Liver (tissue), 9 donors: ENCODE measurements around the gene DPH3. TPM values are rescaled to one million over a fixed set of nuclear protein-coding genes. Genes with fewer than 3 reads are reported as not detected.

Source experiments
- DNase-seq: peaks from one replicate; pipeline ENCODE4 v3.0.0-alpha.2; 2017; ENCODE audit warnings: low spot score
- H3K27ac ChIP-seq, 2 donors: one replicate each; pipeline ENCODE4 v1.7.0; 2013; ENCODE audit warnings: inconsistent platforms in 2 of 2, low read length in 2 of 2, control low read depth in 1 of 2, low read depth in 1 of 2, mild to moderate bottlenecking in 1 of 2
- H3K27me3 ChIP-seq, 4 donors: one replicate each; pipeline versions ENCODE4 v1.6.1 to v1.7.0; 2013; ENCODE audit warnings: low read length in 3 of 4, inconsistent platforms in 1 of 4, mild to moderate bottlenecking in 1 of 4, moderate library complexity in 1 of 4; ENCODE audit not compliant: control insufficient read depth in 4 of 4, insufficient read depth in 4 of 4
- H3K36me3 ChIP-seq, 4 donors: one replicate each; pipeline versions ENCODE4 v1.6.1 to v1.7.0; 2013; ENCODE audit warnings: low read length in 3 of 4, mild to moderate bottlenecking in 3 of 4, low read depth in 1 of 4, moderate library complexity in 1 of 4; ENCODE audit not compliant: control insufficient read depth in 4 of 4, insufficient read depth in 3 of 4
- H3K4me1 ChIP-seq, 4 donors: one replicate each; pipeline versions ENCODE4 v1.6.1 to v1.7.0; 2013; ENCODE audit warnings: low read length in 3 of 4, mild to moderate bottlenecking in 3 of 4, moderate library complexity in 1 of 4; ENCODE audit not compliant: control insufficient read depth in 4 of 4, insufficient read depth in 4 of 4
- H3K4me3 ChIP-seq, 3 donors: one replicate each; pipeline versions ENCODE4 v1.6.1 to v1.7.0; 2013; ENCODE audit warnings: low read length in 3 of 3, control low read depth in 1 of 3, low read depth in 1 of 3, mild to moderate bottlenecking in 1 of 3
- H3K9ac ChIP-seq, 2 donors: one replicate each; pipeline ENCODE4 v1.7.0; 2013; ENCODE audit warnings: low read length in 2 of 2, mild to moderate bottlenecking in 2 of 2, moderate library complexity in 2 of 2, control low read depth in 1 of 2, low read depth in 1 of 2
- H3K9me3 ChIP-seq, 4 donors: one replicate each; pipeline versions ENCODE4 v1.6.1 to v1.7.0; 2013; ENCODE audit warnings: low read length in 3 of 4; ENCODE audit not compliant: control insufficient read depth in 4 of 4
- ATF3 ChIP-seq: IDR thresholded peaks from 2 replicates; pipeline ENCODE4 v1.6.1; 2016; ENCODE audit warnings: antibody characterized with exemption
- CTCF ChIP-seq: fragments of 150-350 bp; IDR thresholded peaks from 2 replicates; pipeline ENCODE4 v1.5.1; 2017; ENCODE audit warnings: improper control_type of control experiment, low read depth, low read length; ENCODE audit not compliant: missing input control
- EGR1 ChIP-seq, 2 donors: IDR thresholded peaks; 2 replicates each; pipeline ENCODE4 v1.6.1; 2016 to 2018; ENCODE audit warnings: antibody characterized with exemption in 2 of 2, low read depth in 2 of 2
- FOXA1 ChIP-seq: IDR thresholded peaks from 2 replicates; pipeline ENCODE4 v1.6.1; 2016; ENCODE audit warnings: antibody characterized with exemption
- FOXA2 ChIP-seq: IDR thresholded peaks from 2 replicates; pipeline ENCODE4 v1.6.1; 2016; ENCODE audit warnings: antibody characterized with exemption
- GABPA ChIP-seq, 2 donors: IDR thresholded peaks in 1 of 2; conservative IDR thresholded peaks in 1 of 2; 2 replicates each; pipeline ENCODE4 v1.6.1; 2016; ENCODE audit warnings: antibody characterized with exemption in 2 of 2, mild to moderate bottlenecking in 1 of 2, moderate library complexity in 1 of 2
- HNF4A ChIP-seq, 2 donors: conservative IDR thresholded peaks; 2 replicates each; pipeline ENCODE4 v1.6.1; 2016; ENCODE audit warnings: antibody characterized with exemption in 2 of 2, mild to moderate bottlenecking in 2 of 2
- HNF4G ChIP-seq: IDR thresholded peaks from 2 replicates; pipeline ENCODE4 v1.6.1; 2016; ENCODE audit warnings: antibody characterized with exemption
- JUND ChIP-seq, 2 donors: IDR thresholded peaks; 2 replicates each; pipeline ENCODE4 v1.6.1; 2016; ENCODE audit warnings: antibody characterized with exemption in 2 of 2
- NR2F2 ChIP-seq: IDR thresholded peaks from 2 replicates; pipeline ENCODE4 v1.6.1; 2016; ENCODE audit warnings: antibody characterized with exemption
- RAD21 ChIP-seq, 2 donors: IDR thresholded peaks; 2 replicates each; pipeline ENCODE4 v1.6.1; 2016; ENCODE audit warnings: antibody characterized with exemption in 2 of 2, mild to moderate bottlenecking in 2 of 2
- REST ChIP-seq: IDR thresholded peaks from 2 replicates; pipeline ENCODE4 v1.6.1; 2016; ENCODE audit warnings: antibody characterized with exemption, mild to moderate bottlenecking
- RXRA ChIP-seq, 2 donors: IDR thresholded peaks; 2 replicates each; pipeline ENCODE4 v1.6.1; 2017 to 2018; ENCODE audit warnings: antibody characterized with exemption in 2 of 2, mild to moderate bottlenecking in 1 of 2
- SP1 ChIP-seq: IDR thresholded peaks from 2 replicates; pipeline ENCODE4 v1.6.1; 2018; ENCODE audit warnings: antibody characterized with exemption, mild to moderate bottlenecking
- TAF1 ChIP-seq: conservative IDR thresholded peaks from 2 replicates; pipeline ENCODE4 v1.6.1; 2016; ENCODE audit warnings: antibody characterized with exemption, mild to moderate bottlenecking
- YY1 ChIP-seq: IDR thresholded peaks from 2 replicates; pipeline ENCODE4 v1.6.1; 2016; ENCODE audit warnings: antibody characterized with exemption, mild to moderate bottlenecking
- ZBTB33 ChIP-seq: IDR thresholded peaks from 2 replicates; pipeline ENCODE4 v1.6.1; 2016; ENCODE audit warnings: antibody characterized with exemption
- WGBS: extraction: QIAGEN DNeasy Blood & Tissue Kit; methylation state at CpG from one replicate; pipeline ENCODE4 v1.1.7; 2013; 5-methylcytosine and 5-hydroxymethylcytosine counted together
- polyA plus RNA-seq, 2 donors: library from polyadenylated mRNA; stranded (reverse) in 1 of 2; unstranded in 1 of 2; fragments of 200-250 nt in 1 of 2; fragments of >200 nt in 1 of 2; fragmentation: Nextera tagmentation in 1 of 2; extraction: Ambion mirVana in 1 of 2; gene quantifications; one replicate each; pipeline versions ENCODE4 v1.2.1 to v1.2.3, GENCODE V29; 2013 to 2015
- total RNA-seq, 2 donors: library from RNA; depleted of rRNA; stranded (reverse); fragments of >200 nt; gene quantifications; one replicate each; pipeline ENCODE4 v1.2.3, GENCODE V29; 2014
- TF ChIP-seq, protein P1 (sequence below): IDR thresholded peaks from 2 replicates; pipeline ENCODE4 v1.6.1; 2016; ENCODE audit warnings: antibody characterized with exemption
- donor health status: healthy.
- donor health status: healthy.
- donor health status: healthy.
- donor health status: healthy.
- donor health status: healthy.

DPH3 gene
- total and polyA plus RNA-seq, 4 donors: 7.8 to 19.1 (median 11.6) TPM

- no peak for DNase-seq
- Histone ChIP-seq H3K27ac (no peak overlapping the region), H3K4me1 (no peaks in the 10 kb centered on the region), H3K9ac (no peak overlapping the region), H3K36me3 (peaks cover 0 to 27% (median 6%) of the 10 kb centered on the region in 4 donors), H3K9me3 (no peaks in the 10 kb centered on the region), H3K27me3 (no peaks in the 10 kb centered on the region), H3K4me3 (no peak overlapping the region)
- TF ChIP-seq NR2F2 (no peak), CTCF (no peak), YY1 (no peak), HNF4A (conservative IDR thresholded peaks at IDR 0.05) (no peak), FOXA1 (no peak), REST (no peak), FOXA2 (no peak), SP1 (no peak), ATF3 (no peak), ZBTB33 (no peak), RXRA (IDR thresholded peaks at IDR 0.05) (no peak), HNF4G (no peak), RAD21 (IDR thresholded peaks at IDR 0.05) (no peak), GABPA (IDR thresholded peaks at IDR 0.05 in 1 of 2, conservative IDR thresholded peaks at IDR 0.05 in 1 of 2) (no peak), JUND (IDR thresholded peaks at IDR 0.05) (no peak), EGR1 (IDR thresholded peaks at IDR 0.05; ENCODE audit: low read depth in 2 of 2) (no peak), TAF1 (no peak)
- TF ChIP-seq, protein P1, sequence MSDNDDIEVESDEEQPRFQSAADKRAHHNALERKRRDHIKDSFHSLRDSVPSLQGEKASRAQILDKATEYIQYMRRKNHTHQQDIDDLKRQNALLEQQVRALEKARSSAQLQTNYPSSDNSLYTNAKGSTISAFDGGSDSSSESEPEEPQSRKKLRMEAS: no peak
- 93% methylated on average over 3 of the region's 3 CpGs for WGBS
Observed at GRCh38 chr3:16279010-16279801, 14.5 kb upstream of the DPH3 start.
